ENCODE results near the gene CCDC12.

DNA sequence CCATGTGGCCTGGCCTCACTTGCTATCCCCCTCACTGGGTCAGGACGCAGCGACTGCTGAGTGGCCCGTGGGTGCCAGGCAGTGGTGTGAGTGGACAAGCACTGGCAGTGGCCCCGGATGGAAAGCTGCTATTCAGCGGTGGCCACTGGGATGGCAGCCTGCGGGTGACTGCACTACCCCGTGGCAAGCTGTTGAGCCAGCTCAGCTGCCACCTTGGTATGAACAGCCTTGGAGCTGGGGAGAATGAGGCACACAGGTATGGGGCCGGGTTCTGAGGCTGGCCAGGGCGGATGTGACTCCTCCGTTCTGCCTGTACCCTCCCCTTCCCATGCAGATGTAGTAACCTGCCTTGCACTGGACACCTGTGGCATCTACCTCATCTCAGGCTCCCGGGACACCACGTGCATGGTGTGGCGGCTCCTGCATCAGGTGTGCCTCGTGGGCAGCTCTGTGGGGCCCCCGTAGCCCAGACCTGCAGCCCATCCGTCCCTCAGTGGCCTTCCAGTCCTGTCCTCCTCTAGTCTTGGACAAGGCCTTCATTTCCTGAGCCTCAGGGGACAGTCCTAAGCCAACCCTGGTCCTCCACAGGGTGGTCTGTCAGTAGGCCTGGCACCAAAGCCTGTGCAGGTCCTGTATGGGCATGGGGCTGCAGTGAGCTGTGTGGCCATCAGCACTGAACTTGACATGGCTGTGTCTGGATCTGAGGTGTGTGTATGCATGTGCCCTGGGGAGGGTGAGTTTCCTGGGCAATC is 31.1 kb upstream of the CCDC12 start:
- no peak for TF ChIP-seq POLR2A (IDR thresholded peaks at IDR 0.05)
- TF ChIP-seq, protein P1, sequence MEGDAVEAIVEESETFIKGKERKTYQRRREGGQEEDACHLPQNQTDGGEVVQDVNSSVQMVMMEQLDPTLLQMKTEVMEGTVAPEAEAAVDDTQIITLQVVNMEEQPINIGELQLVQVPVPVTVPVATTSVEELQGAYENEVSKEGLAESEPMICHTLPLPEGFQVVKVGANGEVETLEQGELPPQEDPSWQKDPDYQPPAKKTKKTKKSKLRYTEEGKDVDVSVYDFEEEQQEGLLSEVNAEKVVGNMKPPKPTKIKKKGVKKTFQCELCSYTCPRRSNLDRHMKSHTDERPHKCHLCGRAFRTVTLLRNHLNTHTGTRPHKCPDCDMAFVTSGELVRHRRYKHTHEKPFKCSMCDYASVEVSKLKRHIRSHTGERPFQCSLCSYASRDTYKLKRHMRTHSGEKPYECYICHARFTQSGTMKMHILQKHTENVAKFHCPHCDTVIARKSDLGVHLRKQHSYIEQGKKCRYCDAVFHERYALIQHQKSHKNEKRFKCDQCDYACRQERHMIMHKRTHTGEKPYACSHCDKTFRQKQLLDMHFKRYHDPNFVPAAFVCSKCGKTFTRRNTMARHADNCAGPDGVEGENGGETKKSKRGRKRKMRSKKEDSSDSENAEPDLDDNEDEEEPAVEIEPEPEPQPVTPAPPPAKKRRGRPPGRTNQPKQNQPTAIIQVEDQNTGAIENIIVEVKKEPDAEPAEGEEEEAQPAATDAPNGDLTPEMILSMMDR (IDR thresholded peaks at IDR 0.05): no peak
